ENCODE results near the gene LRP1-AS. TPM values are rescaled to one million over a fixed set of nuclear protein-coding genes. Genes with fewer than 3 reads are reported as not detected.

The LRP1-AS gene
- total RNA-seq, 1 donor from 2014 or later, result not detected

DNA sequence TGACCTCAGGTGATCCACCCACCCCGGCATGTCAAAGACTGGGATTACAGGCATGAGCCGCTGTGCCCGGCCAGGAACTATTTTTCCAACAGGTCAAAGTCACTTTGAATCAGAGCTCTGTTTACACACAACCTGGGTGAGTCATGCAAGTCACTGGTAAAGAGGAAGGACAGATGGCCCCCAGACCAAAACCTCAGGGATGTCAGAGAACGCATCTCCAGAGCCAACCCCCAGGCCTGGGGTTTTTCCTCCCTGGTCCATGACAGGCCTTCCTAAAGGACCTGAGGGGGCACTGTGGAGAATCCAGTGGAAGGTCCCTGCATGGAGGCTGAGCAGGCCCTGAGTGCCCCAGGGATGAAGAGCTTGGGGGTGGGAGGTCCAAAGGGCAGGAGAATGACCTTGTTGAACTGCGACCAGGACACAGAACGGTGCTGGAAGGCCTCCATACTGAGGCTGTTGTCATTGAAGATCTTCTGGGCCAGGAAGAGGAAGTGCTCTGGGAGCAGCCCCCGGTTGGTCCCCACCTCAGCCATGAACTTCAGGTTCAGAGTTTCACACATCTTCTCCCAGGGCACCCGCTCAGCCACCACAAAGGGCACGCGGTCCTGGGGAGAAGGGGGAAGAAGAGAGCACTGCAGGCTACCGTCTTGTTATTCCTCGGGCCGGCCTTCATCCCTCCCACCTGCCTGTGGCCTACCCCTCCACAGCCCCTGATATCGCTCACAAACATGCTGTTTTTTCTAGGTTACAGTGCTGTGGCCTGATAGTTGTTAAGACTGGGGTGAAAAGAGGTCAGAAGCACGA lies 45.3 kb downstream of the LRP1-AS start:
- intact Hi-C loops (cut with micrococcal nuclease), result no loop called here
- no peaks in the 10 kb centered on the region for H3K9me3 Mint-ChIP-seq
- no peaks in the 10 kb centered on the region for H3K27me3 Mint-ChIP-seq (ENCODE audit: low read depth)
- peaks cover 87% of the 10 kb centered on the region for H3K36me3 Mint-ChIP-seq (ENCODE audit: low read depth)
- peaks cover 10% of the 10 kb centered on the region for H3K4me1 Mint-ChIP-seq (ENCODE audit: low read depth)
- peak overlapping the region; percentile 46 for H3K27ac Mint-ChIP-seq
- no peak overlapping the region for H3K4me3 Mint-ChIP-seq (ENCODE audit: low read depth)
- DNase-seq (ENCODE audit: low spot score), result no peak

DNA sequence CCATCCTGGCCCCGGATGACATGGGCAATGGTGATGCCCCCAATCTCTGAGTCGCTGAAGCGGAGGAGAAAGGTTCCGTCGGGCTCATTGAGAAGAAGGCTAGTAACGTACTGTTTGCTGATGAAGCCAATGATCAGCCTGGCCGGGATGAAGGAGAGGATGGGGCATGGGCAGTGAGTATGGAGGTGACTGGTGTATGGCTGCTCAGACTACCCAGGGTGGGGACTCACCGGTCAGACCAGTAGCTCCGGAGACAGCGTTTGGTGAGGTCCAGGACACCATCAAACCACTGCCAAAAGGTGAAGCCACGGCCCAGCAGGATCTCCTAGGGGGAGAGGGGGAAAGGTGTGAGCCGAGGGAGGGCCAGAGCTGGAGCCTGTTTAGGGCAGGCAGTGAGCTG lies 47.7 kb downstream of the LRP1-AS start:
- Mint-ChIP-seq H3K9me3 (no peaks in the 10 kb centered on the region), H3K4me3 (ENCODE audit: low read depth) (no peak overlapping the region), H3K27me3 (ENCODE audit: low read depth) (no peaks in the 10 kb centered on the region), H3K36me3 (ENCODE audit: low read depth) (peaks cover 87% of the 10 kb centered on the region), H3K4me1 (ENCODE audit: low read depth) (peaks cover 17% of the 10 kb centered on the region), H3K27ac (no peak overlapping the region)
- no peak for DNase-seq (ENCODE audit: low spot score)
- intact Hi-C loops (cut with micrococcal nuclease), result no loop called here

- H3K4me3 Mint-ChIP-seq (ENCODE audit: low read depth), result no peak overlapping the region
- intact Hi-C loops (cut with micrococcal nuclease), result no loop called here
- no peaks in the 10 kb centered on the region for H3K9me3 Mint-ChIP-seq
- no peak for DNase-seq (ENCODE audit: low spot score)
- peaks cover 23% of the 10 kb centered on the region for H3K4me1 Mint-ChIP-seq (ENCODE audit: low read depth)
- H3K36me3 Mint-ChIP-seq (ENCODE audit: low read depth), result peaks cover 87% of the 10 kb centered on the region
- H3K27ac Mint-ChIP-seq, result peak overlapping the region; percentile 36
- H3K27me3 Mint-ChIP-seq (ENCODE audit: low read depth), result no peaks in the 10 kb centered on the region
Measured at GRCh38 chr12:57099047-57099714, 48.2 kb downstream of the LRP1-AS start.

- no peak for DNase-seq (ENCODE audit: low spot score)
- Mint-ChIP-seq H3K4me3 (ENCODE audit: low read depth) (no peak overlapping the region), H3K27ac (no peak overlapping the region), H3K36me3 (ENCODE audit: low read depth) (peaks cover 86% of the 10 kb centered on the region), H3K27me3 (ENCODE audit: low read depth) (no peaks in the 10 kb centered on the region), H3K9me3 (no peaks in the 10 kb centered on the region), H3K4me1 (ENCODE audit: low read depth) (peaks cover 25% of the 10 kb centered on the region)
- intact Hi-C loops (cut with micrococcal nuclease), result no loop called here
Measured at GRCh38 chr12:57098546-57098945, 48.9 kb downstream of the LRP1-AS start.

DNA sequence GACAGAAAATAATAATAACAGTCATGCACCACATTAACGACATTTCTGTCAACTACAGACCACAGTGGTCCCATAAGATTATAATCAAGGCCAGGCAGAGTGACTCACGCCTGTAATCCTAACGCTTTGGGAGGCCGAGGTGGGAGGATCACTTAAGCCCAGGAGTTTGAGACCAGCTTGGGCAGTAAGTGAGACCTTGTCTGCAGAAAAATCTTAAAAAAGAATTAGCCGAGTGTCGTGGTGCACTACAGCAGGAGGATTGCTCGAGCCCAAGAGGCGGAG lies 49.9 kb downstream of the LRP1-AS start:
- Mint-ChIP-seq H3K4me3 (ENCODE audit: low read depth) (no peak overlapping the region), H3K27me3 (ENCODE audit: low read depth) (no peaks in the 10 kb centered on the region), H3K27ac (no peak overlapping the region), H3K36me3 (ENCODE audit: low read depth) (peaks cover 90% of the 10 kb centered on the region), H3K9me3 (no peaks in the 10 kb centered on the region), H3K4me1 (ENCODE audit: low read depth) (peaks cover 34% of the 10 kb centered on the region)
- no peak for DNase-seq (ENCODE audit: low spot score)
- intact Hi-C loops (cut with micrococcal nuclease), result no loop called here

GRCh38 chr12:57096748-57097553 lies 50.5 kb downstream of the LRP1-AS start:
- Mint-ChIP-seq H3K27ac (peak overlapping the region; percentile 51), H3K4me3 (ENCODE audit: low read depth) (no peak overlapping the region), H3K27me3 (ENCODE audit: low read depth) (no peaks in the 10 kb centered on the region), H3K4me1 (ENCODE audit: low read depth) (peaks cover 39% of the 10 kb centered on the region), H3K36me3 (ENCODE audit: low read depth) (peaks cover 90% of the 10 kb centered on the region), H3K9me3 (no peaks in the 10 kb centered on the region)
- DNase-seq (ENCODE audit: low spot score), result no peak
- intact Hi-C loops (cut with micrococcal nuclease), result no loop called here

GRCh38 chr12:57096099-57096572 lies 51.3 kb downstream of the LRP1-AS start:
- Mint-ChIP-seq H3K27me3 (ENCODE audit: low read depth) (no peaks in the 10 kb centered on the region), H3K4me3 (ENCODE audit: low read depth) (no peak overlapping the region), H3K9me3 (no peaks in the 10 kb centered on the region), H3K4me1 (ENCODE audit: low read depth) (peaks cover 45% of the 10 kb centered on the region), H3K27ac (peak overlapping the region; percentile 40), H3K36me3 (ENCODE audit: low read depth) (peaks cover 90% of the 10 kb centered on the region)
- DNase-seq (ENCODE audit: low spot score), result no peak
- intact Hi-C loops (cut with micrococcal nuclease), result no loop called here

DNA sequence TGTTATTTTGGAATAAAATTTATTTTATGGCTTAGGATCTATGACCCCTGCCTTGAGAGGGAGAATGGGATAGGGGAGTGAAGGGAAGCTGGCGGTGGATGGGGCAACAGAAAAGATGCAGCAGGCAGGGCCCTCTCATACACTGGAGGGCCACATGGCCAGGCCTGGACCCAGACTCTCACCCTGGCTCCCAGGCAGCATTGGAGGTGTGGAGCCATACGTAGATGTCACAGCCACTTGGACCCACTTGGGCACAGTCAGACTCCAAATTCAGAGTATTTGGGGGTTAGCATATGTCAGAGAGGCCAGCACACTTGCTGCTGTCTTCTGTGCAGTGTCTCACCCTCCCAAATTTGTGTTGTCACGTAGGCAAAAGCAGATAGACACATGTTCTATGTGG lies 52.0 kb downstream of the LRP1-AS start:
- H3K27ac Mint-ChIP-seq, result peak overlapping the region; percentile 57
- H3K27me3 Mint-ChIP-seq (ENCODE audit: low read depth), result no peaks in the 10 kb centered on the region
- peaks cover 96% of the 10 kb centered on the region for H3K36me3 Mint-ChIP-seq (ENCODE audit: low read depth)
- H3K4me1 Mint-ChIP-seq (ENCODE audit: low read depth), result peaks cover 52% of the 10 kb centered on the region
- DNase-seq (ENCODE audit: low spot score), result no peak
- H3K9me3 Mint-ChIP-seq, result no peaks in the 10 kb centered on the region
- H3K4me3 Mint-ChIP-seq (ENCODE audit: low read depth), result no peak overlapping the region
- intact Hi-C loops (cut with micrococcal nuclease), result no loop called here

Other genes with a start within 250 kb of the LRP1-AS start
- not detected in 2 replicates for gene SDR9C7, start 213.2 kb downstream of the LRP1-AS start, total RNA-seq
- 0.30 and 0.41 TPM in 2 replicates for gene RDH16, start 190.0 kb downstream of the LRP1-AS start, total RNA-seq
- gene ZBTB39, start 141.1 kb downstream of the LRP1-AS start, total RNA-seq, result 10.5 and 10.6 TPM in 2 replicates
- not detected in 2 replicates for gene TAC3, start 131.1 kb downstream of the LRP1-AS start, total RNA-seq
- gene MYO1A, start 97.5 kb downstream of the LRP1-AS start, total RNA-seq, result 2.4 and 4.2 TPM in 2 replicates
- gene NEMP1, start 68.8 kb downstream of the LRP1-AS start, total RNA-seq, result 79.8 and 86.7 TPM in 2 replicates
- 72.8 and 74.7 TPM in 2 replicates for gene NAB2, start 58.5 kb downstream of the LRP1-AS start, total RNA-seq
- gene STAT6, start 36.3 kb downstream of the LRP1-AS start, total RNA-seq, result 333 and 341 TPM in 2 replicates
- 1.8 and 2.1 TPM in 2 replicates for gene LRP1, start 19.1 kb downstream of the LRP1-AS start, total RNA-seq
- 0.82 and 0.90 TPM in 2 replicates for gene NXPH4, start 69.2 kb upstream of the LRP1-AS start, total RNA-seq
- 295 and 307 TPM in 2 replicates for gene SHMT2, start 82.1 kb upstream of the LRP1-AS start, total RNA-seq
- gene STAC3, start 103.6 kb upstream of the LRP1-AS start, total RNA-seq, result 5.6 and 6.1 TPM in 2 replicates